ENCODE measurements around the gene FRMD8.

- TF ChIP-seq CTCF (conservative IDR thresholded peaks at IDR 0.05; ENCODE audit: low read depth, low read length) (no peak), EZH2phosphoT487 (IDR thresholded peaks at IDR 0.05; ENCODE audit: borderline replicate concordance, low read length) (no peak)
These were observed 32.6 kb upstream of the FRMD8 start for GRCh38 chr11:65353900-65354264.
